Transverse colon (tissue), 4 donors: Measurements from ENCODE around the gene TAOK3.

ENCODE experiments used
- POLR2A ChIP-seq: fragments of 450-650 bp; IDR thresholded peaks from one replicate; pipeline ENCODE4 v1.6.1; 2016; ENCODE audit warnings: antibody characterized with exemption, mild to moderate bottlenecking, moderate library complexity
- POLR2AphosphoS5 ChIP-seq, 3 donors: sonication (generic); formaldehyde crosslinking; IDR thresholded peaks; one replicate each; pipeline ENCODE4 v1.6.1; 2016; ENCODE audit warnings: antibody characterized with exemption in 3 of 3
- TF ChIP-seq, protein P1 (sequence below), 5 experiments: fragments of 200-600 bp in 3 of 5; fragments of 450-650 bp in 2 of 5; sonication (generic) in 3 of 5; IDR thresholded peaks; 1 replicate in 2 of 5; 2 replicates in 3 of 5; pipeline ENCODE4 v1.5.1; 2016 to 2017; ENCODE audit warnings: antibody characterized with exemption in 5 of 5, inconsistent platforms in 3 of 5, mild to moderate bottlenecking in 2 of 5, moderate library complexity in 1 of 5

DNA sequence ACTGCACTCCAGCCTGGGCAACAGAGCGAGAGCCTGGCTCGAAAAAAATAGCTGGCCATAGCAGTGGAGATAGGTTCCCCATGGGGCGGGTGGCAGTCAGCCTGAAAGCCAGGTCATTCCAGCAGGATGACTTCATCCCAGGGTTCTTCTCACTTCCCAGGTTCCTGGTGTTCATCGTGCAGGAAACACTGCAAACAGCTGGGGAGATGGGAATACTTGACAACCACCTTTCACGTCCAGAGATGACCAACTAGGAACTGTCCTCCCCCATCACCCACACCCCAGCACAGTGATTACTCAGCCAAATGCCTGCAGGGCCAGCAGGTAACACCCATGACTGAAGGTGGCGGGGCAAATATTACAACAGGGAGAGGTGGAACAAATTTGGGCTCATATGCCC, 270.6 kb downstream of the TAOK3 start:
- TF ChIP-seq, protein P1, sequence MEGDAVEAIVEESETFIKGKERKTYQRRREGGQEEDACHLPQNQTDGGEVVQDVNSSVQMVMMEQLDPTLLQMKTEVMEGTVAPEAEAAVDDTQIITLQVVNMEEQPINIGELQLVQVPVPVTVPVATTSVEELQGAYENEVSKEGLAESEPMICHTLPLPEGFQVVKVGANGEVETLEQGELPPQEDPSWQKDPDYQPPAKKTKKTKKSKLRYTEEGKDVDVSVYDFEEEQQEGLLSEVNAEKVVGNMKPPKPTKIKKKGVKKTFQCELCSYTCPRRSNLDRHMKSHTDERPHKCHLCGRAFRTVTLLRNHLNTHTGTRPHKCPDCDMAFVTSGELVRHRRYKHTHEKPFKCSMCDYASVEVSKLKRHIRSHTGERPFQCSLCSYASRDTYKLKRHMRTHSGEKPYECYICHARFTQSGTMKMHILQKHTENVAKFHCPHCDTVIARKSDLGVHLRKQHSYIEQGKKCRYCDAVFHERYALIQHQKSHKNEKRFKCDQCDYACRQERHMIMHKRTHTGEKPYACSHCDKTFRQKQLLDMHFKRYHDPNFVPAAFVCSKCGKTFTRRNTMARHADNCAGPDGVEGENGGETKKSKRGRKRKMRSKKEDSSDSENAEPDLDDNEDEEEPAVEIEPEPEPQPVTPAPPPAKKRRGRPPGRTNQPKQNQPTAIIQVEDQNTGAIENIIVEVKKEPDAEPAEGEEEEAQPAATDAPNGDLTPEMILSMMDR (IDR thresholded peaks at IDR 0.05) = no peak
- TF ChIP-seq POLR2A (no peak), POLR2AphosphoS5 (IDR thresholded peaks at IDR 0.05) (peak in 1 of 3 donors; percentile 47)
